GM12878 (cell line): Measurements from ENCODE around the gene BTBD1. TPM values are rescaled to one million over a fixed set of nuclear protein-coding genes. Genes with fewer than 3 reads are reported as not detected.

Experiments
- ATAC-seq: fragments of 200-7000 bp; cut with Tn5 transposase; 3 replicates; pipeline ENCODE4 v1.9.1; 2020; ENCODE audit warnings: mild to moderate bottlenecking, moderate library complexity
- BruUV-seq: library from RNA; stranded (reverse); fragments of 400-500 nt; replicated peaks from 2 replicates; lab custom pipeline; 2021; lab: Mats Ljungman, UMichigan
- CTCF ChIA-PET: fragments of 300-600 bp; sonication (Branson Sonifier 250); formaldehyde crosslinking; extraction: SDS; loops from one replicate; lab custom pipeline; 2021; ENCODE audit warnings: inconsistent platforms; lab: Yijun Ruan, JAX
- POLR2A ChIA-PET: fragments of 350-600 bp; formaldehyde crosslinking; extraction: SDS; loops from one replicate; lab custom pipeline; 2021; ENCODE audit warnings: inconsistent platforms; lab: Charles Lee
- RAD21 ChIA-PET: fragments of 300-600 bp; sonication (Branson Sonifier 250); formaldehyde crosslinking; loops from one replicate; lab custom pipeline; 2023; ENCODE audit warnings: antibody characterized with exemption; ENCODE audit not compliant: unreplicated experiment; lab: Charles Lee
- SMC1A ChIA-PET: fragments of 300-600 bp; sonication (Branson Sonifier 250); formaldehyde crosslinking; loops from one replicate; lab custom pipeline; 2023; ENCODE audit not compliant: unreplicated experiment, uncharacterized antibody; lab: Charles Lee
- DNase-seq: peaks from one replicate; pipeline ENCODE4 v3.0.0-alpha.2; 2011; ENCODE audit warnings: low read depth, low spot score
- FAIRE-seq: peaks from 3 replicates; lab custom pipeline; 2011; peaks lifted over from hg19 to GRCh38; lab: Jason Lieb, UNC
- H2AFZ ChIP-seq: 2 replicates; pipeline ENCODE4 v1.6.0; 2011; ENCODE audit warnings: low read depth, low read length, control low read depth; ENCODE audit not compliant: control insufficient read depth
- H3K27ac ChIP-seq: 2 replicates; pipeline ENCODE4 v1.5.1; 2011; ENCODE audit warnings: control low read depth; ENCODE audit not compliant: control insufficient read depth, insufficient read depth
- H3K27me3 ChIP-seq, 2 experiments: replicated peaks in 1 of 2; 2 replicates each; pipeline versions ENCODE4 v1.6.0 to v1.6.1; 2011; ENCODE audit warnings: low read length in 1 of 2; ENCODE audit not compliant: control insufficient read depth in 2 of 2, insufficient read depth in 2 of 2
- H3K36me3 ChIP-seq, 2 experiments: 2 replicates each; pipeline ENCODE4 v1.5.1; 2011; ENCODE audit warnings: low read length in 1 of 2; ENCODE audit not compliant: control insufficient read depth in 2 of 2, insufficient read depth in 2 of 2
- H3K4me1 ChIP-seq: 2 replicates; pipeline ENCODE4 v1.6.1; 2011; ENCODE audit warnings: mild to moderate bottlenecking, low read length, moderate library complexity, mixed read lengths; ENCODE audit not compliant: control insufficient read depth, insufficient read depth
- H3K4me2 ChIP-seq: 2 replicates; pipeline ENCODE4 v1.6.0; 2011; ENCODE audit warnings: control low read depth; ENCODE audit not compliant: control insufficient read depth, insufficient read depth
- H3K4me3 ChIP-seq: fragments of 200-600 bp; sonication (generic); 2 replicates; pipeline ENCODE4 v1.5.1; 2016
- H3K79me2 ChIP-seq: 2 replicates; pipeline ENCODE4 v1.6.0; 2011; ENCODE audit warnings: low read length; ENCODE audit not compliant: control insufficient read depth, insufficient read depth
- H3K9ac ChIP-seq: 2 replicates; pipeline ENCODE4 v1.8.0; 2011; ENCODE audit warnings: low read length, control low read depth, mixed read lengths; ENCODE audit not compliant: control insufficient read depth, insufficient read depth
- H3K9me3 ChIP-seq: replicated peaks from 3 replicates; pipeline ENCODE4 v1.5.1; 2011; ENCODE audit warnings: mild to moderate bottlenecking, low read length; ENCODE audit not compliant: control insufficient read depth, insufficient read depth
- H4K20me1 ChIP-seq: 2 replicates; pipeline ENCODE4 v1.6.0; 2011; ENCODE audit not compliant: control insufficient read depth, insufficient read depth
- BCL11A ChIP-seq: IDR thresholded peaks from 2 replicates; pipeline ENCODE4 v1.6.1; 2011; ENCODE audit warnings: low read depth, low read length
- BMI1 ChIP-seq: fragments of 450-650 bp; IDR thresholded peaks from 2 replicates; pipeline ENCODE4 v1.6.1; 2016; ENCODE audit warnings: mild to moderate bottlenecking, moderate library complexity, borderline replicate concordance
- DPF2 ChIP-seq: fragments of 450-650 bp; IDR thresholded peaks from 2 replicates; pipeline ENCODE4 v1.6.1; 2017; ENCODE audit warnings: mild to moderate bottlenecking
- FOXK2 ChIP-seq: fragments of 450-650 bp; IDR thresholded peaks from 2 replicates; pipeline ENCODE4 v1.6.1; 2017; ENCODE audit warnings: mild to moderate bottlenecking, moderate library complexity
- KLF5 ChIP-seq: fragments of 450-650 bp; IDR thresholded peaks from 2 replicates; pipeline ENCODE4 v1.6.1; 2014; ENCODE audit warnings: mild to moderate bottlenecking; ENCODE audit not compliant: partially characterized antibody
- LARP7 ChIP-seq: fragments of 450-650 bp; IDR thresholded peaks from 2 replicates; pipeline ENCODE4 v1.6.1; 2017; ENCODE audit warnings: mild to moderate bottlenecking
- MTA2 ChIP-seq: fragments of 450-650 bp; IDR thresholded peaks from 2 replicates; pipeline ENCODE4 v1.6.1; 2016; ENCODE audit warnings: low read depth, mild to moderate bottlenecking, moderate library complexity
- NR2F1 ChIP-seq: fragments of 450-650 bp; conservative IDR thresholded peaks from 2 replicates; pipeline ENCODE4 v1.6.1; 2017; ENCODE audit warnings: mild to moderate bottlenecking
- NRF1 ChIP-seq: conservative IDR thresholded peaks from 2 replicates; pipeline ENCODE4 v1.6.1; 2011; ENCODE audit warnings: mild to moderate bottlenecking, low read depth, low read length, improper control_type of control experiment
- SKIL ChIP-seq: fragments of 450-650 bp; IDR thresholded peaks from 2 replicates; pipeline ENCODE4 v1.6.1; 2017; ENCODE audit warnings: mild to moderate bottlenecking, low read depth, inconsistent platforms; ENCODE audit not compliant: poor library complexity, severe bottlenecking
- TAF1 ChIP-seq: IDR thresholded peaks from 2 replicates; pipeline ENCODE4 v1.6.1; 2011; ENCODE audit warnings: mild to moderate bottlenecking, low read depth, low read length, borderline replicate concordance
- ZBTB4 ChIP-seq: fragments of 450-650 bp; formaldehyde crosslinking; IDR thresholded peaks from 2 replicates; pipeline ENCODE4 v1.4.0; 2022; ENCODE audit warnings: mild to moderate bottlenecking, moderate library complexity
- ZZZ3 ChIP-seq: IDR thresholded peaks from 2 replicates; pipeline ENCODE4 v1.6.1; 2011; ENCODE audit warnings: low read depth; ENCODE audit not compliant: control insufficient read depth, insufficient read length
- WGBS: methylation state at CpG from one replicate; pipeline ENCODE4 v1.1.6; 2016; ENCODE audit warnings: low lambda C conversion rate; ENCODE audit not compliant: insufficient replicate concordance, insufficient coverage; ENCODE audit errors: missing lambda C conversion rate; 5-methylcytosine and 5-hydroxymethylcytosine counted together
- in situ Hi-C: fragments of 300-500 bp; cut with MboI; formaldehyde crosslinking; loops from 9 replicates; pipeline ENCODE4 v1.14.3; 2018; ENCODE audit warnings: mixed read lengths
- intact Hi-C: fragments of 100-400 bp; cut with micrococcal nuclease; formaldehyde crosslinking; loops from one replicate; pipeline ENCODE4 v1.14.2; 2022; ENCODE audit not compliant: unreplicated experiment
- polyA plus RNA-seq, 11 experiments: library from polyadenylated mRNA; depleted of rRNA in 4 of 11; unstranded in 6 of 11; stranded (reverse) in 5 of 11; fragments of >200 nt; fragmentation: Nextera tagmentation in 4 of 11; fragmentation: Illumina TruSeq in 1 of 11; extraction: Ambion mirVana in 4 of 11; extraction: Trizol in 1 of 11; gene quantifications; 1 replicate in 1 of 11; 2 replicates in 10 of 11; pipeline versions ENCODE4 v1.2.1 to v1.2.3, GENCODE V29; 2011 to 2016; ENCODE audit warnings: inconsistent platforms in 2 of 11, missing spikeins in 2 of 11, low read depth in 1 of 11
- total RNA-seq, 4 experiments: library from RNA; depleted of rRNA in 3 of 4; stranded (reverse); fragments of >200 nt in 3 of 4; fragmentation: Illumina TruSeq in 1 of 4; extraction: Trizol in 1 of 4; gene quantifications; 2 replicates each; pipeline versions ENCODE4 v1.2.1 to v1.2.3, GENCODE V29; 2013 to 2021
- TF ChIP-seq, protein P1 (sequence below): IDR thresholded peaks from 2 replicates; pipeline ENCODE4 v1.6.1; 2012; ENCODE audit warnings: mild to moderate bottlenecking, low read depth, low read length
- TF ChIP-seq, protein P2 (sequence below): IDR thresholded peaks from 2 replicates; pipeline ENCODE4 v1.6.1; 2012; ENCODE audit warnings: low read depth, low read length, improper control_type of control experiment

Gene BTBD1
- total and polyA plus RNA-seq, 10 of the 15 experiments (the other 5 are each of a cell fraction or from before 2014, with no cell fraction given), result 17.5 to 90.4 (median 73.1) TPM

- Histone ChIP-seq H3K4me2 (no peak overlapping the region), H3K27ac (no peak overlapping the region), H4K20me1 (no peaks in the 10 kb centered on the region), H3K4me1 (peaks cover 19% of the 10 kb centered on the region), H3K27me3 (no peaks in the 10 kb centered on the region), H3K9ac (no peak overlapping the region), H3K4me3 (no peak overlapping the region), H3K9me3 (no peaks in the 10 kb centered on the region), H3K36me3 (peaks cover 0 to 1% of the 10 kb centered on the region in 2 experiments; a peak in 2 of 4 replicates), H2AFZ (no peak overlapping the region), H3K79me2 (no peaks in the 10 kb centered on the region; the same call in 1 of the 2 replicates)
- ChIA-PET SMC1A (no interaction called here), POLR2A (no interaction called here), RAD21 (no interaction called here), CTCF (no interaction called here)
- no TSS peak for BruUV-seq
- 75% methylated on average over 12 of the region's 12 CpGs for WGBS
- in situ Hi-C loops (no loop called here), intact Hi-C loops (no loop called here)
- FAIRE-seq (no peak), DNase-seq (no peak), ATAC-seq (no peak)
- no peak for TF ChIP-seq LARP7
- TF ChIP-seq NRF1, result no peak
- TF ChIP-seq BMI1, result no peak
- TF ChIP-seq, protein P1, sequence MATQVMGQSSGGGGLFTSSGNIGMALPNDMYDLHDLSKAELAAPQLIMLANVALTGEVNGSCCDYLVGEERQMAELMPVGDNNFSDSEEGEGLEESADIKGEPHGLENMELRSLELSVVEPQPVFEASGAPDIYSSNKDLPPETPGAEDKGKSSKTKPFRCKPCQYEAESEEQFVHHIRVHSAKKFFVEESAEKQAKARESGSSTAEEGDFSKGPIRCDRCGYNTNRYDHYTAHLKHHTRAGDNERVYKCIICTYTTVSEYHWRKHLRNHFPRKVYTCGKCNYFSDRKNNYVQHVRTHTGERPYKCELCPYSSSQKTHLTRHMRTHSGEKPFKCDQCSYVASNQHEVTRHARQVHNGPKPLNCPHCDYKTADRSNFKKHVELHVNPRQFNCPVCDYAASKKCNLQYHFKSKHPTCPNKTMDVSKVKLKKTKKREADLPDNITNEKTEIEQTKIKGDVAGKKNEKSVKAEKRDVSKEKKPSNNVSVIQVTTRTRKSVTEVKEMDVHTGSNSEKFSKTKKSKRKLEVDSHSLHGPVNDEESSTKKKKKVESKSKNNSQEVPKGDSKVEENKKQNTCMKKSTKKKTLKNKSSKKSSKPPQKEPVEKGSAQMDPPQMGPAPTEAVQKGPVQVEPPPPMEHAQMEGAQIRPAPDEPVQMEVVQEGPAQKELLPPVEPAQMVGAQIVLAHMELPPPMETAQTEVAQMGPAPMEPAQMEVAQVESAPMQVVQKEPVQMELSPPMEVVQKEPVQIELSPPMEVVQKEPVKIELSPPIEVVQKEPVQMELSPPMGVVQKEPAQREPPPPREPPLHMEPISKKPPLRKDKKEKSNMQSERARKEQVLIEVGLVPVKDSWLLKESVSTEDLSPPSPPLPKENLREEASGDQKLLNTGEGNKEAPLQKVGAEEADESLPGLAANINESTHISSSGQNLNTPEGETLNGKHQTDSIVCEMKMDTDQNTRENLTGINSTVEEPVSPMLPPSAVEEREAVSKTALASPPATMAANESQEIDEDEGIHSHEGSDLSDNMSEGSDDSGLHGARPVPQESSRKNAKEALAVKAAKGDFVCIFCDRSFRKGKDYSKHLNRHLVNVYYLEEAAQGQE, result no peak
- TF ChIP-seq SKIL, result no peak
- TF ChIP-seq ZZZ3, result no peak
- TF ChIP-seq NR2F1, result no peak
- TF ChIP-seq, protein P2, sequence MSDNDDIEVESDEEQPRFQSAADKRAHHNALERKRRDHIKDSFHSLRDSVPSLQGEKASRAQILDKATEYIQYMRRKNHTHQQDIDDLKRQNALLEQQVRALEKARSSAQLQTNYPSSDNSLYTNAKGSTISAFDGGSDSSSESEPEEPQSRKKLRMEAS, result no peak
- TF ChIP-seq FOXK2, result no peak
- TF ChIP-seq TAF1, result no peak
- TF ChIP-seq BCL11A, result no peak
- no peak for TF ChIP-seq DPF2
- no peak for TF ChIP-seq ZBTB4 (CRISPR knock-in tag)
- TF ChIP-seq KLF5, result no peak
- no peak for TF ChIP-seq MTA2
Observed at GRCh38 chr15:83109532-83109931, 42.5 kb upstream of the BTBD1 start.
